Measurements from ENCODE around the gene SVIL.

DNA sequence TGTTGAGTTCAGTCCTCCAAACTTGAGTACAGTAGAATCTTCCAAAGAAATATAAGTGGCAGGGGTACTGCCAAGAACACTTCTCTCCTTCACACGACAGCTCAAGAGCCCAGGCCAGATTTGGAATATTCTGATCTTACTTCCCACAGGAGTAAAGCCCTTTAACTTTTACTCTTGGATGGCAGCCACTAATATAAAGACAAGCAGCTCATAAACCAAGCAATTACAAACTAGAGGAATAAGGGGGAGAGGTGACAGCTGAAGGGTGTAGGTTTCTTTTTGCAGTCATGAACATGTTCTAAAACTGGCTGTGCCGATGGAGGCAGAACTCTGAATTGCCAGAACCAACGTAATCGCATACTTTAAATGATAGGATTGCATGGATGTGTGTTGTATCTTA, 74.8 kb downstream of the SVIL start:
- TF ChIP-seq, protein P1, sequence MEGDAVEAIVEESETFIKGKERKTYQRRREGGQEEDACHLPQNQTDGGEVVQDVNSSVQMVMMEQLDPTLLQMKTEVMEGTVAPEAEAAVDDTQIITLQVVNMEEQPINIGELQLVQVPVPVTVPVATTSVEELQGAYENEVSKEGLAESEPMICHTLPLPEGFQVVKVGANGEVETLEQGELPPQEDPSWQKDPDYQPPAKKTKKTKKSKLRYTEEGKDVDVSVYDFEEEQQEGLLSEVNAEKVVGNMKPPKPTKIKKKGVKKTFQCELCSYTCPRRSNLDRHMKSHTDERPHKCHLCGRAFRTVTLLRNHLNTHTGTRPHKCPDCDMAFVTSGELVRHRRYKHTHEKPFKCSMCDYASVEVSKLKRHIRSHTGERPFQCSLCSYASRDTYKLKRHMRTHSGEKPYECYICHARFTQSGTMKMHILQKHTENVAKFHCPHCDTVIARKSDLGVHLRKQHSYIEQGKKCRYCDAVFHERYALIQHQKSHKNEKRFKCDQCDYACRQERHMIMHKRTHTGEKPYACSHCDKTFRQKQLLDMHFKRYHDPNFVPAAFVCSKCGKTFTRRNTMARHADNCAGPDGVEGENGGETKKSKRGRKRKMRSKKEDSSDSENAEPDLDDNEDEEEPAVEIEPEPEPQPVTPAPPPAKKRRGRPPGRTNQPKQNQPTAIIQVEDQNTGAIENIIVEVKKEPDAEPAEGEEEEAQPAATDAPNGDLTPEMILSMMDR (conservative IDR thresholded peaks at IDR 0.05; ENCODE audit: low read length), result no peak
- TF ChIP-seq EZH2phosphoT487 (IDR thresholded peaks at IDR 0.05; ENCODE audit: borderline replicate concordance), result no peak
